ENCODE data around the gene DNAJA1. TPM values are rescaled to one million over a fixed set of nuclear protein-coding genes. Genes with fewer than 3 reads are reported as not detected.
A peak's percentile ranks its signal among the peaks of the same experiment; 100 is the strongest.

Gene DNAJA1
- total and polyA plus RNA-seq, 11 donors = 32.6 to 133 (median 63.1) TPM

DNA sequence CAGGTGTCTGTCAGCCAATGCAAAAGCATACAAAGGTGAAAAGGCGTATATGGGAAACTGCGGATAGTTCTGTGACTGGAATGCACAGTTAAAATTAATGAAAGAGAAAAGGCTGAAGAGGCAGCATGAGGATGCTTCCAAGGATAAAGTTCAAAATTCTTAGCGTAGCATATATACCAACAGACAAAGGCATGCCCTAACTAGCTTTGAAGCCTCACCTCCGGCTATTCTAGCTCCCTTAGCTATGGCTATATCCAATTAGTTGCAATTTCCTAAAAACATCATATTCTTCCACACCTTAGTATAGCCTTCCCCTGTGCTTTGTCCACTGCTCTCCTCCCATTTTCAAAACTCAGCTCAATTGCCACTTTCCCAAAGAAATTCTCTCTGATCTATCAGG lies 1.4 kb upstream of the DNAJA1 start:
- Histone ChIP-seq H3K27ac (peak overlapping the region in 4 of 12 donors; percentile 99 to 100 (median 100)), H3K27me3 (no peaks in the 10 kb centered on the region), H3K4me1 (peaks cover 4 to 51% (median 35%) of the 10 kb centered on the region in 12 donors), H3K36me3 (peaks cover 0 to 35% (median 26%) of the 10 kb centered on the region in 9 donors), H3K4me3 (peak overlapping the region in 7 of 12 donors; percentile 76 to 99 (median 92)), H3K9me3 (no peaks in the 10 kb centered on the region)
- WGBS, 4 donors = 90 to 97% (median 96%) methylated on average over 4 of the region's 4 CpGs
- TF ChIP-seq, protein P1, sequence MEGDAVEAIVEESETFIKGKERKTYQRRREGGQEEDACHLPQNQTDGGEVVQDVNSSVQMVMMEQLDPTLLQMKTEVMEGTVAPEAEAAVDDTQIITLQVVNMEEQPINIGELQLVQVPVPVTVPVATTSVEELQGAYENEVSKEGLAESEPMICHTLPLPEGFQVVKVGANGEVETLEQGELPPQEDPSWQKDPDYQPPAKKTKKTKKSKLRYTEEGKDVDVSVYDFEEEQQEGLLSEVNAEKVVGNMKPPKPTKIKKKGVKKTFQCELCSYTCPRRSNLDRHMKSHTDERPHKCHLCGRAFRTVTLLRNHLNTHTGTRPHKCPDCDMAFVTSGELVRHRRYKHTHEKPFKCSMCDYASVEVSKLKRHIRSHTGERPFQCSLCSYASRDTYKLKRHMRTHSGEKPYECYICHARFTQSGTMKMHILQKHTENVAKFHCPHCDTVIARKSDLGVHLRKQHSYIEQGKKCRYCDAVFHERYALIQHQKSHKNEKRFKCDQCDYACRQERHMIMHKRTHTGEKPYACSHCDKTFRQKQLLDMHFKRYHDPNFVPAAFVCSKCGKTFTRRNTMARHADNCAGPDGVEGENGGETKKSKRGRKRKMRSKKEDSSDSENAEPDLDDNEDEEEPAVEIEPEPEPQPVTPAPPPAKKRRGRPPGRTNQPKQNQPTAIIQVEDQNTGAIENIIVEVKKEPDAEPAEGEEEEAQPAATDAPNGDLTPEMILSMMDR (IDR thresholded peaks at IDR 0.05) = no peak
- TF ChIP-seq POLR2A (IDR thresholded peaks at IDR 0.05) = no peak
- ATAC-seq (no peak), DNase-seq (no peak)
- intact Hi-C loops (cut with DNase I) = loop anchor here in 1 of 10 donors (2.0 kb wide), 1 partner anchor 23 kb away; the partner anchor contains the start of gene APTX

GRCh38 chr9:33024126-33024965 lies 727 bp upstream of the DNAJA1 start:
- intact Hi-C loops (cut with DNase I) = loop anchor here in 1 of 10 donors (2.0 kb wide), 1 partner anchor 24 kb away; the partner anchor contains the start of gene APTX
- H3K36me3 ChIP-seq = peaks cover 0 to 41% (median 33%) of the 10 kb centered on the region in 9 donors
- H3K4me3 ChIP-seq = peak overlapping the region; percentile 76 to 99 (median 94)
- DNase-seq (peak in 2 of 5 donors; percentile 22 to 29), ATAC-seq (peak; percentile 4 to 27 (median 19))
- peaks cover 7 to 58% (median 42%) of the 10 kb centered on the region in 12 donors for H3K4me1 ChIP-seq
- H3K27me3 ChIP-seq = no peaks in the 10 kb centered on the region
- TF ChIP-seq, protein P1 (IDR thresholded peaks at IDR 0.05) = no peak
- TF ChIP-seq POLR2A (IDR thresholded peaks at IDR 0.05) = no peak
- WGBS, 4 donors = 14 to 21% (median 19%) methylated on average over 27 to 33 of the region's 33 CpGs
- no peaks in the 10 kb centered on the region for H3K9me3 ChIP-seq
- H3K27ac ChIP-seq = peak overlapping the region; percentile 96 to 100 (median 99)

- H3K4me3 ChIP-seq = peak overlapping the region; percentile 76 to 99 (median 94)
- peak overlapping the region; percentile 96 to 100 (median 99) for H3K27ac ChIP-seq
- intact Hi-C loops (cut with DNase I) = loop anchor here in 2 of 10 donors (1.0 to 2.0 kb wide), 2 partner anchors 24 to 25 kb away; partner anchors contain the start of gene APTX (in 2 of the 2)
- ATAC-seq (peak; percentile 17 to 69 (median 59)), DNase-seq (peak; percentile 56 to 79 (median 73))
- peaks cover 0 to 51% (median 44%) of the 10 kb centered on the region in 9 donors for H3K36me3 ChIP-seq
- TF ChIP-seq, protein P1 (IDR thresholded peaks at IDR 0.05) = no peak
- TF ChIP-seq POLR2A (IDR thresholded peaks at IDR 0.05) = no peak
- H3K4me1 ChIP-seq = peaks cover 7 to 71% (median 52%) of the 10 kb centered on the region in 12 donors
- no peaks in the 10 kb centered on the region for H3K9me3 ChIP-seq
- H3K27me3 ChIP-seq = no peaks in the 10 kb centered on the region
- WGBS, 4 donors = 1 to 2% (median 2%) methylated on average over 19 to 36 of the region's 36 CpGs
These were observed 684 bp downstream of the DNAJA1 start for GRCh38 chr9:33025572-33026342.
